Upper lobe of right lung (tissue), 1 donor: ENCODE data around the gene SLC24A4. TPM values are rescaled to one million over a fixed set of nuclear protein-coding genes. Genes with fewer than 3 reads are reported as not detected.

Experiments
- ATAC-seq: fragments of 200-7000 bp; cut with Tn5 transposase; one replicate; pipeline ENCODE4 v1.9.1; 2020; ENCODE audit warnings: mild to moderate bottlenecking, moderate library complexity
- DNase-seq: peaks from one replicate; pipeline ENCODE4 v3.0.0-alpha.2; 2020
- H3K27ac ChIP-seq: fragments of 200-600 bp; one replicate; pipeline ENCODE4 v1.8.0; 2022
- H3K27me3 ChIP-seq: fragments of 200-600 bp; one replicate; pipeline ENCODE4 v1.8.0; 2022; ENCODE audit warnings: mild to moderate bottlenecking
- H3K36me3 ChIP-seq: fragments of 200-600 bp; one replicate; pipeline ENCODE4 v1.8.0; 2022
- H3K4me1 ChIP-seq: fragments of 200-600 bp; one replicate; pipeline ENCODE4 v1.8.0; 2022
- H3K4me3 ChIP-seq: fragments of 200-600 bp; one replicate; pipeline ENCODE4 v1.8.0; 2022; ENCODE audit warnings: mild to moderate bottlenecking
- H3K9me3 ChIP-seq: fragments of 200-600 bp; one replicate; pipeline ENCODE4 v1.8.0; 2022
- CTCF ChIP-seq: fragments of 200-600 bp; IDR thresholded peaks from one replicate; pipeline ENCODE4 v1.8.0; 2022; ENCODE audit warnings: antibody characterized with exemption
- intact Hi-C: fragments of 100-400 bp; cut with DNase I; formaldehyde crosslinking; loops from one replicate; pipeline ENCODE4 v1.11.0; 2022
- total RNA-seq: library from RNA; stranded (reverse); fragmentation: NEBNext Ultra II Directional; extraction: Animal tissue kit (Norgen Biotek cat#: 25700); gene quantifications from one replicate; pipeline ENCODE4 v1.2.1, GENCODE V29; 2021
- donor health status: DM: no; HTN: yes; CAD: no; lungs with severe emphysema.

SLC24A4 gene
- total RNA-seq, 1 donor from 2014 or later, result 1.6 TPM

GRCh38 chr14:92460541-92460915, 137.6 kb downstream of the SLC24A4 start:
- no peaks in the 10 kb centered on the region for H3K9me3 ChIP-seq
- no peaks in the 10 kb centered on the region for H3K36me3 ChIP-seq
- no peaks in the 10 kb centered on the region for H3K27me3 ChIP-seq
- H3K27ac ChIP-seq, result peak overlapping the region; percentile 62
- H3K4me1 ChIP-seq, result peaks cover 27% of the 10 kb centered on the region
- no peak for TF ChIP-seq CTCF
- intact Hi-C loops, result no loop called here
- ATAC-seq, result no peak
- DNase-seq, result no peak
- no peak overlapping the region for H3K4me3 ChIP-seq

GRCh38 chr14:92460916-92461579, 138.1 kb downstream of the SLC24A4 start:
- Histone ChIP-seq H3K27ac (peak overlapping the region; percentile 62), H3K4me3 (no peak overlapping the region), H3K4me1 (peaks cover 27% of the 10 kb centered on the region), H3K9me3 (no peaks in the 10 kb centered on the region), H3K36me3 (no peaks in the 10 kb centered on the region), H3K27me3 (no peaks in the 10 kb centered on the region)
- no peak for TF ChIP-seq CTCF
- peak; percentile 53 for ATAC-seq
- intact Hi-C loops, result no loop called here
- DNase-seq, result no peak

GRCh38 chr14:92461891-92462290, 138.9 kb downstream of the SLC24A4 start:
- H3K4me3 ChIP-seq, result no peak overlapping the region
- DNase-seq, result no peak
- no peaks in the 10 kb centered on the region for H3K27me3 ChIP-seq
- peaks cover 25% of the 10 kb centered on the region for H3K4me1 ChIP-seq
- TF ChIP-seq CTCF, result no peak
- H3K27ac ChIP-seq, result no peak overlapping the region
- intact Hi-C loops, result no loop called here
- no peaks in the 10 kb centered on the region for H3K9me3 ChIP-seq
- no peaks in the 10 kb centered on the region for H3K36me3 ChIP-seq
- ATAC-seq, result no peak

- Histone ChIP-seq H3K27me3 (no peaks in the 10 kb centered on the region), H3K36me3 (no peaks in the 10 kb centered on the region), H3K27ac (no peak overlapping the region), H3K9me3 (no peaks in the 10 kb centered on the region), H3K4me1 (peaks cover 22% of the 10 kb centered on the region), H3K4me3 (no peak overlapping the region)
- ATAC-seq (no peak), DNase-seq (no peak)
- TF ChIP-seq CTCF, result no peak
- intact Hi-C loops, result no loop called here
Observed at GRCh38 chr14:92462568-92462967, 139.6 kb downstream of the SLC24A4 start.

- no peak overlapping the region for H3K27ac ChIP-seq
- DNase-seq (no peak), ATAC-seq (no peak)
- no peak overlapping the region for H3K4me3 ChIP-seq
- H3K27me3 ChIP-seq, result no peaks in the 10 kb centered on the region
- intact Hi-C loops, result no loop called here
- H3K36me3 ChIP-seq, result no peaks in the 10 kb centered on the region
- H3K9me3 ChIP-seq, result no peaks in the 10 kb centered on the region
- no peak for TF ChIP-seq CTCF
- peaks cover 22% of the 10 kb centered on the region for H3K4me1 ChIP-seq
Observed at GRCh38 chr14:92463141-92463540, 140.2 kb downstream of the SLC24A4 start.

- intact Hi-C loops, result no loop called here
- Histone ChIP-seq H3K27ac (no peak overlapping the region), H3K9me3 (no peaks in the 10 kb centered on the region), H3K4me3 (no peak overlapping the region), H3K36me3 (no peaks in the 10 kb centered on the region), H3K27me3 (no peaks in the 10 kb centered on the region), H3K4me1 (peaks cover 22% of the 10 kb centered on the region)
- ATAC-seq (no peak), DNase-seq (no peak)
- no peak for TF ChIP-seq CTCF
Observed at GRCh38 chr14:92464156-92464555, 141.2 kb downstream of the SLC24A4 start.
